Thyroid gland (tissue), 4 donors: ENCODE data around the gene TBC1D22A. TPM values are rescaled to one million over a fixed set of nuclear protein-coding genes. Genes with fewer than 3 reads are reported as not detected.

Source experiments
- DNase-seq, 2 donors: peaks; one replicate each; pipeline ENCODE4 v3.0.0-alpha.2; 2019
- H3K27ac ChIP-seq, 3 donors: fragments of 200-600 bp; sonication (generic); 1 replicate in 2 of 3; 2 replicates in 1 of 3; pipeline ENCODE4 v1.5.1; 2016 to 2019; ENCODE audit warnings: mild to moderate bottlenecking in 1 of 3, moderate library complexity in 1 of 3
- H3K27me3 ChIP-seq: fragments of 200-600 bp; sonication (generic); one replicate; pipeline ENCODE4 v1.5.1; 2019
- H3K36me3 ChIP-seq, 2 donors: fragments of 200-600 bp; sonication (generic); one replicate each; pipeline ENCODE4 v1.5.1; 2016 to 2019
- H3K4me1 ChIP-seq, 2 donors: fragments of 200-600 bp; sonication (generic); one replicate each; pipeline ENCODE4 v1.5.1; 2017 to 2019
- H3K4me3 ChIP-seq, 3 donors: fragments of 200-600 bp; sonication (generic); replicated peaks in 1 of 3; 1 replicate in 2 of 3; 2 replicates in 1 of 3; pipeline ENCODE4 v1.5.1; 2016; ENCODE audit warnings: mild to moderate bottlenecking in 1 of 3
- H3K9me3 ChIP-seq: fragments of 200-600 bp; sonication (generic); one replicate; pipeline ENCODE4 v1.5.1; 2017
- CTCF ChIP-seq, 6 experiments: fragments of 200-600 bp in 3 of 6; fragments of 450-650 bp in 3 of 6; sonication (generic) in 3 of 6; IDR thresholded peaks; one replicate each; pipeline ENCODE4 v1.5.1; 2016 to 2019; ENCODE audit warnings: antibody characterized with exemption in 6 of 6, mild to moderate bottlenecking in 2 of 6, inconsistent platforms in 1 of 6, moderate library complexity in 1 of 6
- POLR2A ChIP-seq, 2 donors: fragments of 450-650 bp; IDR thresholded peaks; one replicate each; pipeline ENCODE4 v1.6.1; 2017; ENCODE audit warnings: antibody characterized with exemption in 2 of 2, mild to moderate bottlenecking in 2 of 2, moderate library complexity in 1 of 2
- WGBS, 2 donors: methylation state at CpG; one replicate each; pipeline ENCODE4 v1.1.5; 2017; 5-methylcytosine and 5-hydroxymethylcytosine counted together
- intact Hi-C: fragments of 100-400 bp; cut with DNase I; formaldehyde crosslinking; loops from one replicate; pipeline ENCODE4 v1.15.1; 2023
- total RNA-seq, 4 donors: library from RNA; depleted of rRNA; stranded (reverse); fragments of >200 nt; gene quantifications; one replicate each; pipeline ENCODE4 v1.2.3, GENCODE V29; 2016

Gene TBC1D22A
- total RNA-seq, 4 donors from 2014 or later, result 26.7 to 34.6 (median 33.2) TPM

GRCh38 chr22:47107431-47107830 lies 345.0 kb downstream of the TBC1D22A start:
- Histone ChIP-seq H3K27me3 (no peaks in the 10 kb centered on the region), H3K36me3 (peaks cover 0 to 6% of the 10 kb centered on the region in 2 donors), H3K9me3 (no peaks in the 10 kb centered on the region), H3K27ac (no peak overlapping the region), H3K4me1 (peaks cover 9 to 10% of the 10 kb centered on the region in 2 donors), H3K4me3 (no peak overlapping the region)
- intact Hi-C loops, result no loop called here
- TF ChIP-seq CTCF (IDR thresholded peaks at IDR 0.05) (no peak), POLR2A (IDR thresholded peaks at IDR 0.05) (no peak)
- WGBS, 2 donors, result 94 to 96% methylated on average over 2 of the region's 2 CpGs
- DNase-seq, result no peak

- intact Hi-C loops, result no loop called here
- WGBS, 2 donors, result 89 to 90% methylated on average over 18 of the region's 18 CpGs
- DNase-seq, result no peak
- Histone ChIP-seq H3K4me3 (no peak overlapping the region), H3K27ac (no peak overlapping the region), H3K27me3 (no peaks in the 10 kb centered on the region), H3K9me3 (no peaks in the 10 kb centered on the region), H3K4me1 (no peaks in the 10 kb centered on the region), H3K36me3 (peaks cover 0 to 6% of the 10 kb centered on the region in 2 donors)
- TF ChIP-seq POLR2A (IDR thresholded peaks at IDR 0.05) (no peak), CTCF (IDR thresholded peaks at IDR 0.05) (no peak)
These were observed 348.5 kb downstream of the TBC1D22A start for GRCh38 chr22:47110817-47111443.

GRCh38 chr22:47111626-47112581 lies 349.5 kb downstream of the TBC1D22A start:
- H3K27me3 ChIP-seq, result no peaks in the 10 kb centered on the region
- no peaks in the 10 kb centered on the region for H3K9me3 ChIP-seq
- 85 to 86% methylated on average over 11 to 19 of the region's 29 CpGs for WGBS, 2 donors
- TF ChIP-seq CTCF (IDR thresholded peaks at IDR 0.05) (no peak), POLR2A (IDR thresholded peaks at IDR 0.05) (no peak)
- peaks cover 0 to 6% of the 10 kb centered on the region in 2 donors for H3K36me3 ChIP-seq
- no peak for DNase-seq
- intact Hi-C loops, result no loop called here
- H3K4me3 ChIP-seq, result no peak overlapping the region
- H3K27ac ChIP-seq, result no peak overlapping the region
- no peaks in the 10 kb centered on the region for H3K4me1 ChIP-seq

GRCh38 chr22:47112582-47112965 lies 350.1 kb downstream of the TBC1D22A start:
- no peak for DNase-seq
- no peak for TF ChIP-seq POLR2A (IDR thresholded peaks at IDR 0.05)
- no peak for TF ChIP-seq CTCF (IDR thresholded peaks at IDR 0.05)
- intact Hi-C loops, result no loop called here
- Histone ChIP-seq H3K4me3 (no peak overlapping the region), H3K9me3 (no peaks in the 10 kb centered on the region), H3K27me3 (no peaks in the 10 kb centered on the region), H3K4me1 (no peaks in the 10 kb centered on the region), H3K36me3 (peaks cover 0 to 6% of the 10 kb centered on the region in 2 donors), H3K27ac (no peak overlapping the region)
- 89 to 92% methylated on average over 9 to 13 of the region's 13 CpGs for WGBS, 2 donors
